SK-N-SH treated with all-trans-retinoic acid at 6 μM for 48 hours (cell line): Measurements from ENCODE around the gene P3H3.

Experiments
- OSR1 ChIP-seq: fragments of 250-450 bp; sonication (Bioruptor Pico); IDR thresholded peaks from 2 replicates; pipeline ENCODE4 v1.8.0; 2022; ENCODE audit warnings: moderate library complexity, mild to moderate bottlenecking, inconsistent platforms
- ZC3H10 ChIP-seq: fragments of 250-450 bp; sonication (Bioruptor Pico); IDR thresholded peaks from 2 replicates; pipeline ENCODE4 v1.5.1; 2021; ENCODE audit warnings: mild to moderate bottlenecking, moderate library complexity
- ZNF70 ChIP-seq: fragments of 450-650 bp; formaldehyde crosslinking; IDR thresholded peaks from 2 replicates; pipeline ENCODE4 v1.5.0; 2020; ENCODE audit warnings: mild to moderate bottlenecking, moderate library complexity

DNA sequence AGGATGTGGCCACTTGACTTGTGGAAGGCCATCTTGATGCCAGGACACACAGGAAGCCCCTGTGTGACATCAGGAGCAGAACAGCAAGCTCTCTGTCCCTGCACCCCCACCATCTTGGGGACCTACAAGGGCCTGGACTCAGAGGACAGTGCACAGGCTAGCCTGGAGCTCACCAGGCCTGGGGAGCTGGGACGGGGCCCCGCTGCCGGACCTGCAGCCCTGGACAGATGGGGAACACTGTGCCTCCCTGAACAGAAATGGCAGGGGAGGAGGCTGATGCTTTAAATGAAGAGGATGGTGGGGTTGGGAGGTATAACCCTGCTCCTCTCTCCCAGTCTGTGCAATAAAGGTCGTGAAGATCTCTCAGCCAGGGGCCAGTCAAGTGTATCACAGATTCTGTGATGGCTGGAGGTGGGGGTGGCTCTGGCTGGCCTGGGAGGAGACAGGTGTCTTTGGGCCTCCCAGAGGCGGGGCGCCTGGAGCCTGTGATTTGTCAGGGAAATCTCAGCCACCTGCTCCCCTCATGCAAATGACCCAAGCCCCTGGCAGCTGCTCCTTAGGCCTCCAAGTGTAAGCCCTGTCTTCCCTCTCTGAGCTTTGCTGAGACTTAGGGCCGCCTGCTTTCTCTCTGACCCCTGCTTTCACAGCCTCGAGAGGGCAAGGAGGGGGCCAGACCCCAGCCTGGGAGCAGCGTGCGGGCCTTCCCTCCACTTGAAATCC, 11.4 kb downstream of the P3H3 start:
- TF ChIP-seq ZNF70 (CRISPR knock-in tag) = no peak
- no peak for TF ChIP-seq OSR1
- TF ChIP-seq ZC3H10 = no peak
